ENCODE data around the gene TULP1.
"Not testable (repeated sequence)": the region's sequence is repeated elsewhere in the genome, so short reads cannot be mapped to it uniquely, and the experiment has no call there.

GRCh38 chr6:35515939-35516338, 3.2 kb upstream of the TULP1 start:
- TF ChIP-seq POLR2A (IDR thresholded peaks at IDR 0.05; ENCODE audit: low read depth); CTCF (IDR thresholded peaks at IDR 0.05); EP300 (IDR thresholded peaks at IDR 0.05); POLR2AphosphoS5 (IDR thresholded peaks at IDR 0.05): not testable (repeated sequence)
